ENCODE results near the gene CDHR2. TPM values are rescaled to one million over a fixed set of nuclear protein-coding genes. Genes with fewer than 3 reads are reported as not detected.

CDHR2 gene
- total and polyA plus RNA-seq, 2 of the 13 experiments (the other 11 are each of a cell fraction or from before 2014, with no cell fraction given): 17.9 to 20.9 TPM

GRCh38 chr5:176543428-176544182, 5.5 kb upstream of the CDHR2 start (continued):
- peak; percentile 49 for TF ChIP-seq ZFP91 (CRISPR knock-in tag; IDR thresholded peaks at IDR 0.05; ENCODE audit: borderline replicate concordance)
- peak; percentile 10; the same call in 1 of the 2 replicates for TF ChIP-seq ZNF574 (CRISPR knock-in tag; IDR thresholded peaks at IDR 0.05)
- TF ChIP-seq ZNF230 (CRISPR knock-in tag; IDR thresholded peaks at IDR 0.05): 0 out of 2 replicates have a peak, but pooled peaks have one; percentile 38
- TF ChIP-seq CTCF (CRISPR knock-in tag; IDR thresholded peaks at IDR 0.05): 0 out of 2 replicates have a peak, but pooled peaks have one; percentile 6
- TF ChIP-seq SRY (CRISPR knock-in tag; IDR thresholded peaks at IDR 0.05): 0 out of 2 replicates have a peak, but pooled peaks have one; percentile 30
- peak; percentile 7; the same call in 1 of the 2 replicates for TF ChIP-seq MYC (CRISPR knock-in tag; IDR thresholded peaks at IDR 0.05; ENCODE audit: borderline replicate concordance)
- TF ChIP-seq ARID5B (CRISPR knock-in tag; IDR thresholded peaks at IDR 0.05): peak; percentile 6; the same call in 1 of the 2 replicates
- no peak for TF ChIP-seq DNMT1 (CRISPR knock-in tag; IDR thresholded peaks at IDR 0.05)
- TF ChIP-seq ZFX (CRISPR knock-in tag; IDR thresholded peaks at IDR 0.05; ENCODE audit: low read depth): peak; percentile 59
- 0 out of 2 replicates have a peak, but pooled peaks have one; percentile 7 for TF ChIP-seq PHF8 (CRISPR knock-in tag; IDR thresholded peaks at IDR 0.05)
- no peak for TF ChIP-seq ZBTB26 (CRISPR knock-in tag; IDR thresholded peaks at IDR 0.05; ENCODE audit: borderline replicate concordance)
- 0 out of 2 replicates have a peak, but pooled peaks have one; percentile 42 for TF ChIP-seq ZNF800 (CRISPR knock-in tag; IDR thresholded peaks at IDR 0.05)
- no peak for TF ChIP-seq SOX6 (IDR thresholded peaks at IDR 0.05)
- TF ChIP-seq SOX6 (CRISPR knock-in tag; IDR thresholded peaks at IDR 0.05): 0 out of 2 replicates have a peak, but pooled peaks have one; percentile 27

Measured in HepG2 (cell line).